GM19467 (cell line): ENCODE data around the gene RAB3C.

Source experiments
- ATAC-seq: cut with Tn5 transposase; IDR thresholded peaks from one replicate; pipeline ENCODE4 v1.9.1; 2021; ENCODE audit warnings: mild to moderate bottlenecking, moderate library complexity; ENCODE audit not compliant: unreplicated experiment

Gene RAB3C

GRCh38 chr5:58765058-58765457 is 182.2 kb downstream of the RAB3C start:
- no peak for ATAC-seq

GRCh38 chr5:58767104-58767503 is 184.2 kb downstream of the RAB3C start:
- no peak for ATAC-seq

GRCh38 chr5:58770136-58770535 is 187.3 kb downstream of the RAB3C start:
- ATAC-seq, result no peak

- no peak for ATAC-seq
These were observed 188.9 kb downstream of the RAB3C start for GRCh38 chr5:58771796-58772195.

- ATAC-seq, result no peak
These were observed 191.0 kb downstream of the RAB3C start for GRCh38 chr5:58773744-58774441.

GRCh38 chr5:58774937-58775336 is 192.1 kb downstream of the RAB3C start:
- no peak for ATAC-seq

GRCh38 chr5:58775701-58776262 is 192.9 kb downstream of the RAB3C start:
- ATAC-seq, result peak; percentile 84

GRCh38 chr5:58776559-58776958 is 193.7 kb downstream of the RAB3C start:
- no peak for ATAC-seq

GRCh38 chr5:58778888-58779287 is 196.0 kb downstream of the RAB3C start:
- no peak for ATAC-seq

- ATAC-seq, result peak; percentile 82
These were observed 203.2 kb downstream of the RAB3C start for GRCh38 chr5:58786035-58786434.

- no peak for ATAC-seq
These were observed 203.9 kb downstream of the RAB3C start for GRCh38 chr5:58786711-58787303.

GRCh38 chr5:58787987-58788386 is 205.1 kb downstream of the RAB3C start:
- no peak for ATAC-seq

GRCh38 chr5:58793888-58794657 is 211.2 kb downstream of the RAB3C start:
- ATAC-seq, result no peak

GRCh38 chr5:58794875-58795274 is 212.0 kb downstream of the RAB3C start:
- ATAC-seq, result no peak

- no peak for ATAC-seq
These were observed 212.5 kb downstream of the RAB3C start for GRCh38 chr5:58795327-58795726.

GRCh38 chr5:58797021-58797420 is 214.1 kb downstream of the RAB3C start:
- ATAC-seq, result no peak

GRCh38 chr5:58800356-58800755 is 217.5 kb downstream of the RAB3C start:
- ATAC-seq, result no peak

GRCh38 chr5:58800861-58801540 is 218.1 kb downstream of the RAB3C start:
- ATAC-seq, result no peak

- ATAC-seq, result no peak
These were observed 220.2 kb downstream of the RAB3C start for GRCh38 chr5:58803056-58803455.

GRCh38 chr5:58804291-58804690 is 221.4 kb downstream of the RAB3C start:
- ATAC-seq, result no peak

GRCh38 chr5:58810086-58810485 is 227.2 kb downstream of the RAB3C start:
- ATAC-seq, result no peak
